Adipose tissue (tissue), 3 donors: ENCODE data around the gene NFATC3. TPM values are rescaled to one million over a fixed set of nuclear protein-coding genes. Genes with fewer than 3 reads are reported as not detected.
A peak's percentile ranks its signal among the peaks of the same experiment; 100 is the strongest.

Experiments
- H3K27ac ChIP-seq: one replicate; pipeline ENCODE4 v1.5.1; 2013; ENCODE audit warnings: low read depth, low read length
- WGBS, 3 donors: extraction: QIAGEN DNeasy Blood & Tissue Kit; methylation state at CpG; one replicate each; pipeline ENCODE4 v1.1.7; 2013; 5-methylcytosine and 5-hydroxymethylcytosine counted together
- polyA plus RNA-seq, 3 donors: library from polyadenylated mRNA; stranded (reverse); fragments of 200-250 nt; gene quantifications; one replicate each; pipeline ENCODE4 v1.2.3, GENCODE V29; 2013
- donor health status: healthy with polysubstance abuse.
- donor health status: Bipolar disorder and iron deficiency.
- donor health status: healthy.

Gene NFATC3
- polyA plus RNA-seq, 3 donors = 5.9 to 12.5 (median 11.2) TPM

DNA sequence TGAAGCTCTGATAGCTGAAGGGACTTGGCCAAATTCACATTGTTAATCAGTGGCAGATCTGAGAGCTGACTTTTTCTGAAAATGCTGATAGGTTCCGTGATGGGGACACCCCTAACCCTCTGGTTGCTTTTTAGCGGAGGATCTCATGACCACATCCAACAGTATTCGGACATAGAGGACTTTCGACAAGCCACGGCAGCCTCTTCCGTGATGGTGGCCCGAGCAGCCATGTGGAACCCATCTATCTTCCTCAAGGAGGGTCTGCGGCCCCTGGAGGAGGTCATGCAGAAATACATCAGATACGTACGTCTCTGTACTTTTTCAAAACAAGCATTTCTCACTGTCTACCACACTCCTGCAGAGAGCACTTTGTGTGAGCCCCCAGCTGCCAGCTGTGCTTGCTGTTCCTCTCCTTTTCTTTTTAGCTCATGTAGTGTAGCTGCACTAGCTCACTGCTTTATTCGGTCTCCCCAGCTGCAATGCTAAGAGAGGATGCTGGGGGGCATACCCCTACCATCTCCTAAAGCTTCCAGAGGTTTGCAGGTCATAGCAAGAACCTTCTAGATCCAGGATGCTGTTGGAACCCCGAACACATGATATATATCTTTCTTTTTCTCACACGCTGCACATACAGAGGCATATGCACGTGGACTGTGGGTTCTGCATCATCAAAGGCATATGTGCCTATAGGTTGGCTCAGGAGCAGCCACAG lies 14.2 kb upstream of the NFATC3 start:
- H3K27ac ChIP-seq = no peak overlapping the region
- 87 to 92% (median 88%) methylated on average over 14 of the region's 14 CpGs for WGBS, 3 donors

DNA sequence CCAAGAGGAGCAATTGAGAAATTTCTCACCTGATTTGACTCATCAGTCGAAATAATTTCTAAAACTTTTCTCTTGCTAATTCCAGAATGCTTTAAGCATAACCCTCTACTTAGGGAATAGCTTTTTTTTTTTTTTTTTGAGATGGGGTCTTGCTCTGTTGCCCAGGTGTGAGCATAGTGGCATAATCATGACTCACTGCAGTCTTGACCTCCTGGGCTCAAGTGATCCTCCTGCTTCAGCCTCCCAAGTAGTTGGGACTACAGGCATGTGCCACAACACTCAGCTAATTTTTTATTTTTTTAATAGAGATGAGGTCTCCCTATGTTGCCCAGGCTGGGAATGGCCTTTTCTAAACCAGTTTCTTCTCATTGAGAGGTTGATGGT lies 13.7 kb upstream of the NFATC3 start:
- no peak overlapping the region for H3K27ac ChIP-seq
- WGBS, 3 donors = 86 to 94% (median 87%) methylated on average over 1 of the region's 1 CpG

DNA sequence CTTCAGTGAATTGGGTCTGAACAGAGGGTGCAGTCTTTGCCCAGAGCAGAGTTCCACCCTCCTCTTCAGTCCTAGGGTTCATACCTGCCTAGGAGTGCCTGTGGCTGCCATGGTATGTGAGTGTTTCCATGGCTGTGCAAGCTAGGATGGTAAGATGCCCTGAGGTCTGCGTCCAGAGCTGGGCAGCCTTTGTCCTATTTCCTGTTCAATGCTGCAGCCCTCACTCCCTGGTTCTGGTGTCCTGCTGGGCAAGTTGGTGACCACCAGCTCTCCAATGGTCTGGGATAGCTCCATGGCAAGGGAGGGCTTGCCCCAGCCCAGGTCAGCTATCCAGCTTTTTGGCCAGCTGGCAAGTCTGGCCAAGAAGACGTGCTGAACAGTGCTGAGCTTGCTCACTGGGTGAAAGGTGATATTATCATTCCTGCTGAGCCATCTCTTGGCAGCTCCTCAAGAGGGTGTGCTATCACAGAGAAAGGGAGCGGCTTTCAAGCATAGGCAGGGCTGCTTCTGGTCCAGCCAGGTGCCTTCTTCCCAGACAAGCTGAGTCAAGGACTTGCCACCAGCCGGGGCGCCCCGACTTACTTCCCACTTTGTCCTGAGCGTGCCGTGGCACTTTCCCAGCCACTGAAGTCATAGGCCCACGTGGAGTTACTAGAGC lies 13.0 kb upstream of the NFATC3 start:
- 54 to 93% (median 66%) methylated on average over 9 of the region's 9 CpGs for WGBS, 3 donors
- H3K27ac ChIP-seq = no peak overlapping the region

DNA sequence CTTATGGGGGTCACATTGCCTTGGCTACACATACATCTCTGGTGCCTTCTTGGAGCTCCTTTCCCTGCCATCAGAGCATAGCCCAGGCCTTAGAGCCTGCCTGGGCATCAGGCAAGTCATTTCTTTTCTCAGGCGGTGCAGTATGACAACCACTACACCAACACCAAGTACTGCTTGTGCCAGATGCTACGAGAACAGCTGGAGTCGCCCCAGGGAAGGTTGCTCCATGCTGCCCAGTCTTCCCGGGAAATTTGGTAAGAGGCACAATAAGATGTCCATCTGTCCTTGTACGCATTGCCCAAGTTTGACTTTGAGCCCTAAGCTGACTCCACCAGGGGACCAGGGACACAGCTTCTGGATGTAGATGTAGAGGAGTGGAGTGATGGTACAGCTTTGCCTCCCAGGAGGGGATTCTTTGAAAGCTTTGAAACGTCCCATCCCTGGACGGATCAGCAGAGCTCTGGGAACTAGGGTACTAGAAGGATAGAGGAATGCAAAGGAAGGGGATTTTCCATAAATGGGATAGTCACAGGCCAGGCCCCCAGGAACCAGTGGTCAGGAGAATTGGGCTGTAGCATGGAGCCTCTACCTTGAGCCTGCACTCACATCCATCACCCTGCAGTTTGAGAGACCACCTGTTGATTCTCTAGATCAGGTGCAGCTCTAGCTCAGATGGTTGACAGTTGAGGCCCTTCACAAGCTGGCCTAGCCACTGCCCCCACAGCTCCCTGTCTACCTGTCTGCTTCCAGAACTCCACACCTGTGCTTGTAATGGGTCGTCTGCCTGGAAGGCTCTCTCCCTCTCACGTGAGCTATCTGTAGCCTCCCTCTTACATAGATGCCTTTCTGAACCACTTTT lies 11.0 kb upstream of the NFATC3 start:
- WGBS, 3 donors = 86 to 91% (median 88%) methylated on average over 9 of the region's 9 CpGs

DNA sequence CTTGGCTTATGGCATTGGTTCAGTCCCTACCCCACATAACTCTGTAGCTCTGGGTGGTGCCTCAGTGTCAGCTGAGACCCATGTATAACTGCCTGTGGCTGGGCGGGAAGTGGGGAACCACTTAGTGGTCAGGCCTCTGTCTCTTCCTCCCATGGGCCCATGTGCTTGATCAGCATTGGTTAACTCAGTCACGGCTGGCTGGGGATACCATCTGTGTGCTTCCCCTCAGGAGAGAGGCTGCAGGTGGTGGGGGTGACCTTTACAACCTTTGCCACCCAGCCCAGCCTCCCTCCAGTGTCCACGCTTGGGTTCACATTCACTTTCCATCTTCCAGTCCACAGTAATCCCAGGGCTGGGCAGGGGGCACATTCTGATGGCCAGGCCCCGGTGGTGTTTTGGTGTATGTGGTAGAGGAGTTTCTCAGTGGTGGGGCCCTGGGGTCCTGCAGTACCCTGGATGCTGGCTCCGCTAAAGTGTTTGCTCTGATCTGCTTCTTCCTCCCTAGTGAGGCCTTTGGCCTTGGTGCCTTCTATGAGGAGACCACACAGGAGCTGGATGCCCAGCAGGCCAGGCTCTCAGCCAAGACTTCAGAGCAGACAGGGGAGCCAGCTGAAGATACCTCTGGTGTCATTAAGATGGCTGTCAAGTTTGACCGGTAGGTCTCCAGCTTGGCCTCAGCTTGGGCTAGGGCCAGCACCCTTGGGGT lies 10.2 kb upstream of the NFATC3 start:
- H3K27ac ChIP-seq = no peak overlapping the region
- WGBS, 3 donors = 65 to 91% (median 75%) methylated on average over 6 of the region's 6 CpGs

More for the DNA sequence above, 11.0 kb upstream of the NFATC3 start:
- H3K27ac ChIP-seq = no peak overlapping the region

DNA sequence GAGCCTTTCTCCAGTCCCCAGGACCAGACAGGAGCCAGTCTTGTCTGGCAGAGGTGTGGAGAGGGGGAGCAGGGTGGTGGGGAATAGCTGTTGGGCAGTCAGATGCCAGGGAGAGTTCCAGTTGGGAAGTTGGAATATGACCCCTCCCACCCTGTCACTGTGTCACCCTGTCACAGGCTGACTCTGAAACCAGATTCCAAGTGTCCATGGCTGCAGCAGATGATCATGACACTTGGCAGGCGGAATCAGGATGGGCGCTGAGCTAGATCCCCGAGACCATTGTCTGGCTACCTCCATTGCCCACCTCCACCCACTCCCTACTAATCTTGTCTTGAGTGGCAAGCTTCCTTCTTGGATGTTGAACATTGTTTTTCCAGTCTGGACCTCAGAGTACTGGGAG lies 9.2 kb upstream of the NFATC3 start:
- whole genome bisulfite sequencing, 3 donors = 91 to 98% (median 94%) methylated on average over 3 of the region's 3 CpGs
- H3K27ac ChIP-seq = no peak overlapping the region

DNA sequence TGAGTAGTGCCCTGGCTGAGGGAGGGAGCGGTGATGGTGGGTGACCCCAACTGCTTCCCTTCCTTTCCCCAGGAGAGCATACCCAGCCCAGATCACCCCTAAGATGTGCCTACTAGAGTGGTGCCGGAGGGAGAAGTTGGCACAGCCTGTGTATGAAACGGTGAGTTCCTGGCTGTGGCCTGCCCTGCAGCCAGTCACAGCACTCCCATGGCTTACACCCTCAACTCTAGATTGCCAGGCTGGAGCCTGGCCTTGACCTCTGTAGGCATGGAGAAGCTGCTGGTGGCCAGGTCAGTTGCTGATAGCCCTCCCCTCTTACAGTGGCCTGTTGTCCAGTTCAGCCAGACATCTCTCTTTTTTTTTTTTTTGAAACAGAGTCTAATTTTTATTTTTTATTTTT lies 8.6 kb upstream of the NFATC3 start:
- H3K27ac ChIP-seq = no peak overlapping the region
- whole genome bisulfite sequencing, 3 donors = 64 to 98% (median 70%) methylated on average over 3 of the region's 3 CpGs

DNA sequence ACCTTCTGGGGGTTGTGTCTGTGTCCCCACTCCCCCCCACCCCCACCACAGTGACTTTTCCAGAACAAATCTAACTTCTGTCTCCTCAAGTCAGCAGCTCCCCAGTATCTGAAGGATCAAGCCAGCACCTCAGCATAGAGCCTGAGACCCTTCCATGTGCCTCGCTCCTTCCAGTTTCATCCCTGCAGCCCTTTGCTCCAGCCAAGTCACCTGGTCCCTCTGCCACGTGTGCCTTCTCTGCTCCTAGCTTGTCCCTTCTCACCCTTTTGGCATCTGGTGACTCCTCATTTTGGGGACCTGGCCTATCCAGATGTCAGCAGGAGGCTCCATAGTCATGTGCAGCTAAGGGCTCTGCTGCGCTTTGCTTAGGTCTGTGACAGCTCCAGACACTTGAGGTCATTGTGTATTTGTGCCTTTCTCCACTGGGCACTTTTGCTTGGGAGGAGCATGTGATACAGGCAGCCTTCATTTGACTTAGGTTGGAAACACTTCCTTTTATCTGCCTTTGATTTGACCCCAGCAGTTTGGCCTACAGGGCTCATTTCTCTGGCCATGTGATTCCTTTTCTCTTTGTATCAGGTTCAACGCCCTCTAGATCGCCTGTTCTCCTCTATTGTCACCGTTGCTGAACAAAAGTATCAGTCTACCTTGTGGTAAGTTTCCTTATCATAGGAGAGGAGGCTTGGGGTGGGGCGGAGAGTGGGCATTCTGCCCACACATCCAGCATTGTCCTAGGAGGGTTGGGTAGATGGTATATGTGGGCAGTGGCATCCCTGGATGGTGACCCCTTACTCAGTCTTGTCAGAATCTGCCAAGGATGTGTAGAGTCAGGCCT lies 7.1 kb upstream of the NFATC3 start:
- no peak overlapping the region for H3K27ac ChIP-seq
- 80 to 92% (median 88%) methylated on average over 7 of the region's 7 CpGs for whole genome bisulfite sequencing, 3 donors

DNA sequence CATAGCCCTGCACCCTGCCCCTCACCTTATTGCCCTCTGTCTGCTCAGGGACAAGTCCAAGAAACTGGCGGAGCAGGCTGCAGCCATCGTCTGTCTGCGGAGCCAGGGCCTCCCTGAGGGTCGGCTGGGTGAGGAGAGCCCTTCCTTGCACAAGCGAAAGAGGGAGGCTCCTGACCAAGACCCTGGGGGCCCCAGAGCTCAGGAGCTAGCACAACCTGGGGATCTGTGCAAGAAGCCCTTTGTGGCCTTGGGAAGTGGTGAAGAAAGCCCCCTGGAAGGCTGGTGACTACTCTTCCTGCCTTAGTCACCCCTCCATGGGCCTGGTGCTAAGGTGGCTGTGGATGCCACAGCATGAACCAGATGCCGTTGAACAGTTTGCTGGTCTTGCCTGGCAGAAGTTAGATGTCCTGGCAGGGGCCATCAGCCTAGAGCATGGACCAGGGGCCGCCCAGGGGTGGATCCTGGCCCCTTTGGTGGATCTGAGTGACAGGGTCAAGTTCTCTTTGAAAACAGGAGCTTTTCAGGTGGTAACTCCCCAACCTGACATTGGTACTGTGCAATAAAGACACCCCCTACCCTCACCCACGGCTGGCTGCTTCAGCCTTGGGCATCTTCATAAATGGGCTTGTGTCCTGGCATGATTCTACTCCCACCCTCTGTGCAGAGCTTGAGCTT lies 6.3 kb upstream of the NFATC3 start:
- 82 to 96% (median 87%) methylated on average over 8 of the region's 8 CpGs for WGBS, 3 donors

DNA sequence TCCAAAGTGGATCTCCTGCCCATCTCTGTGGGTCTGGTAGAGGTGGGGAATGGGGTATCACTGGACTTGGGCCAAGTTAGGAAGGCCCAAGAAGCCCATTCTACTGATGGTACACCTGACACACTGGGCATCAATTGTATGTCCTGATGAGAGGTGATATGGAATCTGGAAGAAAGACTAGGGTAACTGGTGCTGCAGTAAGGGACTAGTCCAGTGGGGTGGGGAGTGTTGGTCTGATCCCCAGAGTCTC lies 5.9 kb upstream of the NFATC3 start:
- peak overlapping the region; percentile 29 for H3K27ac ChIP-seq

More for the DNA sequence above, 6.3 kb upstream of the NFATC3 start:
- no peak overlapping the region for H3K27ac ChIP-seq

DNA sequence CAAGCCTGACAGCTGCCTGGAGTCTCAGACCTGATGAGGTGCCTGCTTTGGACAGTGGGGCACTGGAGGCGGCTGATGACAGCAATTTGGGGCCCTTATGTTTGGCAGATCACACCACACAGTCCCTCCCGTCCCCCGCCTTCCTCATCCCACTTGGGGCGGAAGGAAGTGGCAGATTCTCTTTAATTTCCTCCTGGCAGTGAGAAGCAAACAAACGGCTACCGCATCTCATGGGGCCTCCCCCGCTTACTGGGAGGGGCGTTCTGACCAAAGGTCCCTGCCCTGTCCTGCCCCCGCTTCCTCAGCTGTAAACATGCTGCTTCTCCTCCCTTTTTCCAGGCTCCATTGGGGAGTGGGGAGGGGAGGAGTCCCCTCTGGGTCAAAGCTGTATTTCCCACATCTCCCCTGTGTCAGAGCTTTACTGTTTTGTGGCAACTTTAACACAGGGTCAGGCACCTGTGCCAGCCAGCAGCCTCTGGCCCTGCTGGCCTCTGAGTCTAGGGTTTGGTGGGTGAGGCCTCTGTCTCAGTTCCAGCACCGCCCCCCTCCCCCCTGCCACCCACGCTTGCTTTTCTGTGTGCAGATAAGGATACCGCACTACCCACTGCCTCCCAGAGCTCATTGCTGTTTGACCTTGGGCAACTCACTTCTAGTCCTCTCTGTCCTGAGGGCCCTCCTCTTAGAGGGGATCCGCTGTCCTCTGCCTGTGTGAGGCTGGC lies 5.4 kb upstream of the NFATC3 start:
- H3K27ac ChIP-seq = peak overlapping the region; percentile 29
- WGBS, 3 donors = 4 to 44% (median 6%) methylated on average over 13 of the region's 13 CpGs

DNA sequence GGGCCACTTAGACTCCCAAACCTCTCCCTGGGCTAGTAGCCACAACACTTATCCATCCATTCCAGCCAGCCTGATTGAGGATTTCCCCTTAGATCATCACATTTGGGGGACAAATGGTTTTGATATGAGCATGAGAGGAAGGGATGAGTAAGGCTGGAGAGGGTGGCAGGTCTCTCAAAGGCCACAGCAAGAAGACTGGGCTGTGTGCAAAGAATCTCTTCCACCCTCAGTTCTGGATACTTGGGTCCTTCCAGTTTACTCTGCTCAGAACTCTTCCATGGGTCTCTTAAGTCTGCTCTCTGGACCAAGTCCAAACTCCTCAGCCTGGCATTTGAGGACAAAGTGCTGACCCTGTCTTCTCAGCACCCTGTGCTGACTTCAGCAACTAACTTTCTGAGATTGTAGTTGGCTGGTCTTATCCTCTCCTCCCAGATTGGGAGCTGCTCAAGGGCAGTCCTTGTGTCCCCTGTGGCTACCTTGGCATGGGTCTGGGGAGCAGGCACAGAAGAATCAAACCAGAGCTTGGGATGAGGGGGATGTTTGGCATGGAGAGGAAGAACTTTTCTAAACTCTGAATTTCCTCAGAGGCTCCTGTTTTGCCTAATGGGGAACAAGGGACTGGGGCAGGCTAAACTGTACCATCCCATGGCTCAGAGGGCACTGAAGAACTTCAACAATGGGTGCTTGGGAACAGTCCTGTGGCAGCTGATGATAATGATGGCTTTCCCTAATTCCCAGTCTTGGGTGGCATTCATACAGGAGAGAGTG lies 3.1 kb upstream of the NFATC3 start:
- no peak overlapping the region for H3K27ac ChIP-seq

DNA sequence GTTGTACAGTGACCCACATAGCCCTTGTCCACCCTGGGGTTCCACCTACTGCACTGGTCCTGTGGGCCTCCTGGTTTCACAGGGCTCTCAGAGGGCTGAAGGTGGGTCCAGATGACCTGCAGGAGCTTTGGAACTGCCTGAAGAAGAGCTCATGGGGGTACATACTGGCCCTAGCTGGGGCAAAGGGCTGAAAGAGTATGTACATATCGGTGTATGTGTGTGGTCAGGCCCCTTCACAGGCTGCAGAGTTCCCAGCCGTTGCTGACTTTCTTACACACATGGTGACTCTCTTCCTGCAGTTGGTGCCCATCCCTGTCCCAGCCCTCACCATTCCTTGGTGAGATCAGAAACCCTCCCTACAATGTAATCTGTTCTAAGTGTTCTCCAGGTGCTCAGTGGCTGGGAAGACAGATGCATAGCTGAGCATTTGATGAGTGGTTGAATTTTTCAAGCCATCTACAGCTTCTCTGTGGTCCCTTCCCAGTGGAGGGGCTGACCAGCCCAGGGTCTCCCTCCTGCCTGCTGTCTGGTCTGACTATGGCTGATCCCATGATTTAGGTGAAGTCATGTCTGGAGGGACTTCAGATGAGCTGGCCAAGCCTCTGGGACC lies 2.4 kb upstream of the NFATC3 start:
- H3K27ac ChIP-seq = no peak overlapping the region
- WGBS, 3 donors = 56 to 92% (median 70%) methylated on average over 2 of the region's 2 CpGs

DNA sequence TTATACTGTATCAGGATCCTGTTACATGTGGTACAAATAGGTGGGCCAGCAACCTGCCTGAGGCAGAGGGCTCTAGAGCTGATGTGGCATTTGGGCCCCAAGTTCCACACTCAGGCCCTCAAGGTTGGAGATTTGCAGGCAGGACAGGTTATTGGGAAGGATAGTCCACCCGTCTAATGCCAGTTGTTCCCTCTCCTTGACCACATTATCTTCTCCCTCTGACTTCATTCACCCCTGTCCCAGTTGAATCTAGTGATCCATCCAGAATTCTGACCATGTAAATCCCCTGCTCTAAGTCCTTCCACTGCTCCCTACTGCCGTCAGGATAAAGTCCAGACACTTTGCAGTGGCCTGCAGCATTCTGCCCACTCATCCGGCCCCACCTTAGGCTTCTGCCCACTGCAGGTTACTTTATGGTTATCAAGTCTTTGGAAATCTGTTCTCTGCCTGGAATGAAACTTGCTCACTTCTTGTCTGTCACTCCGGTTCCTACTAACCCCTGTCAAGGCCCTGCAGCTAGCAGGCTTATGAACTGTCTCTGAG lies 1.9 kb upstream of the NFATC3 start:
- 87 to 89% (median 88%) methylated on average over 4 of the region's 4 CpGs for WGBS, 3 donors
- H3K27ac ChIP-seq = peak overlapping the region; percentile 35

DNA sequence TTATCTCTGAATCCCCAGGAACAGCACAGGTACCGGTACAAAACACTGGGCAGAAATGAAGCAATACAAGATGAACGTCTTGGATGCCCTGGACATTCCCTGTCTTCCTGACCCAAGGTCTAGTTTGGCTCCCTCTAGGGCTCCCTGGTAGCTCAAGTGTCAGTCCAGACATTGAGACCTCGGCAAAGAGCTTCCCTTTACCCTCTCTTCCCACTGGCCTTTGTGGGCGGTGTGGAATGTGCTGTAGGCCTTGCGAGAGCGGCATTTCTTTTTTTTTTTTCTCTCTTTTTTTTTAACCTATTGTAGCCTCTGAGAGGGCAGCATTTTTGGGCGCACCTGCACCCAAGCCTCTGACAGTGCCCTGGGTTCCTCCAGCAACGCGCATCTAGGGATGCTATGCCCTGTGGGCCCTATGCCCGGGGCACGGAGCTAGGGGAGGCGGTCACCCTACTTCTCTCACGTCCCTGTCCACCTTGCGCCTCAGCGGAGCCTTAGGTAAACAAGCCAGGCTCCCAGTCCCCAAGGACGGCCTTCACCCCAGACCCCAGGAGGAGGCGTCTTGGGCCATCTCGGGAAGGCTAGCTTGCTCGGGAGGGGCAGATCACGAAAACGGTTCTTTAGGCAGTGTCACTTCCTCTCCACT lies 1.2 kb upstream of the NFATC3 start:
- 34 to 62% (median 44%) methylated on average over 21 of the region's 21 CpGs for WGBS, 3 donors
- peak overlapping the region; percentile 56 for H3K27ac ChIP-seq
